Activated CD4-positive, alpha-beta T cell treated with anti-CD3 and anti-CD28 coated beads, Interleukin-10, Interleukin-2, amounts not matched to agents 100 ng/mL and 50 ng/mL, durations not matched to agents 16 hours and 8 hours (primary cell): ENCODE measurements around the gene BMPR1A.
A peak's percentile ranks its signal among the peaks of the same experiment; 100 is the strongest.

ENCODE experiments used
- DNase-seq: peaks from one replicate; pipeline ENCODE4 v3.0.0-alpha.2; 2020

The BMPR1A gene

DNA sequence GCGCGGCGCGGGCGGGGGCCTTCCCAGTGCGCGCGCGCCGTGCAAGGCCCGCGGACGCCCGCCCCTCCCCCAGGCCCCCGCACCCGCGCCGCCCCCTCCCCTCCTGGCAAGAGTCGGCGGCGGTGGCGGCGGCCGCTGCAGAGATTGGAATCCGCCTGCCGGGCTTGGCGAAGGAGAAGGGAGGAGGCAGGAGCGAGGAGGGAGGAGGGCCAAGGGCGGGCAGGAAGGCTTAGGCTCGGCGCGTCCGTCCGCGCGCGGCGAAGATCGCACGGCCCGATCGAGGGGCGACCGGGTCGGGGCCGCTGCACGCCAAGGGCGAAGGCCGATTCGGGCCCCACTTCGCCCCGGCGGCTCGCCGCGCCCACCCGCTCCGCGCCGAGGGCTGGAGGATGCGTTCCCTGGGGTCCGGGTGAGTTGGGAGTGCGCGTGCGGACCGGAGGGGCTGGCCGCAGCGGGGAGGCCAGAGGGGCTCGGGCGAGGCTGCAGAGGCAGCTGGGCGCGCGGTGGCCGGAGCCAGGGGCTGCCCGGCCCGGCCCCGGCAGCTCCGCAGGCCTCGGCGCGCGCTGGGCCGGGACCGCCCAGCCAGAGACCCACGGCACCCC, at the start of gene BMPR1A:
BMPR1A (plus strand) TSS at position 109 of the 602 bp plus-strand sequence. CDS start 119,400 bp downstream, outside the sequence.
- no peak for DNase-seq

DNA sequence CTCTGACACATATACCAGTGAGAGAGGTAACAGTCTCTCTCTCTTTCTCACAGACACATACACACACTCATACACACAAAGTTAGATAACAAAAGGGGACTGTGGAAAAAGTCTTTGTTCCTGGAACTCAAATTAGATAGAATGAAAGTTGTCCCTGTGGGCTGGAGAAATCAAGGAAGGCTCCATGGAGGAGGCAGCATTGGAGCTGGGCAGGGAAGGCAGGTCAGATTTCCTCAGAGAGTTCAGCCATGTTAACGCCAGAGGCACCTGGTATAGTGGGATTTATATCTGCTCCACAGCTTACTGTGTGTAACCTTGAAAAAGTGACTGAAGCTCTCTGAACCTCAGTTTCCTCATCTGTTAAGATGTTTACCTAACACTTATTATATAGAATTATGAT, 49.4 kb upstream of the BMPR1A start:
- no peak for DNase-seq

DNA sequence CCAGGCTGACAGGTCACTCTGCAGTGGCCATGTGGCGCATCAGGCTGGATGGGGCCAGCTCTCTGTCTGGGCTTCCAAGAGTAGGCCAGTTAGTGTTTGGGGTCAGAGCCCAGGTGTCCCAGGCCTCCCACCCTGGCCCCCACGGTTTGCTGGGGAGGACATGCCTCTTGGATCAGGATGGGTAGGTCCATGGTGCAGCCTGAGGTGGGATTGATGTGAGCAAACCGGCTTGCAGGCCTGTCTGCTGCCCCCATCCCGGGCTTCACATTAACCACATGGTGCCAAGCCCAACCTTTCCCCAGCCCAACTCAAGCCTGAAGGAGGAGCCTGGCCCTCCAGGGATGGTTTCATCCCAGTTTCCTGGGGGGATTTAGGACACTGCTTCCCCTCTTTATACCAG, 48.9 kb upstream of the BMPR1A start:
- DNase-seq: no peak

DNA sequence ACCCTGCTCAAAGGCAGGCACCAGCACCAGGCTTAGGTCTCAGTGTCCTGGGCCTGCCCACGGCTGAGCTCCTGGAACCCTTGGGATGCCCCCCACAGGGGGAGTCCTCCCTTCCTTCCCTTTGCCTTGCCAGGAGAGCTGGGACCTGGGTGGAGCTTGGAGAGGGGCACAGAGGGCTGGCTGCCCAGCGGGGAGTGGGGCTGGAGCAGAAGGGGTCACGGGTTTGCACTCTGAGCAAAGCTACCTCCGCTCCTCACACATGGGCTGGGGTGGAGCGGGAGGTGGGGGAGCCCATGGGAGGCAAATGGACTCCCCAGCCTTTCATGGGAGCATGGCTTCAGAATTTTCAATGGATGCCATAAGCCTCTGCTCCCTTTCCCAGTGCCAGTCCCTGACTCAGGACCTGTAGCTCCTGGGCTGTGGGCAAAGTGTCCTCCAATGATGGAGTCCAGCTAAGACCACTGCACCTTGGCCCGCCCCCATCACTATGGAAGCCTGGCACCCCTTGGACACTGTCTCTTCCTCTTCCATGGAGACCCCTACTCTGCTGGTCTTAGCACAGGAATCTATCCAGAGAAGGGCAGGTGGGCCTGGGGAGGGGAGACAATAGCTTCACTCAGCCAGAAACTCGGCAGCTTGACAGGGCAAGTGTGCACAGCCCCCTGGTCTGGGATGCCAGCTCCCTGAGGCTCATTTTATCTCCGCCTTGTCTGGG, 48.2 kb upstream of the BMPR1A start:
- DNase-seq: no peak

DNA sequence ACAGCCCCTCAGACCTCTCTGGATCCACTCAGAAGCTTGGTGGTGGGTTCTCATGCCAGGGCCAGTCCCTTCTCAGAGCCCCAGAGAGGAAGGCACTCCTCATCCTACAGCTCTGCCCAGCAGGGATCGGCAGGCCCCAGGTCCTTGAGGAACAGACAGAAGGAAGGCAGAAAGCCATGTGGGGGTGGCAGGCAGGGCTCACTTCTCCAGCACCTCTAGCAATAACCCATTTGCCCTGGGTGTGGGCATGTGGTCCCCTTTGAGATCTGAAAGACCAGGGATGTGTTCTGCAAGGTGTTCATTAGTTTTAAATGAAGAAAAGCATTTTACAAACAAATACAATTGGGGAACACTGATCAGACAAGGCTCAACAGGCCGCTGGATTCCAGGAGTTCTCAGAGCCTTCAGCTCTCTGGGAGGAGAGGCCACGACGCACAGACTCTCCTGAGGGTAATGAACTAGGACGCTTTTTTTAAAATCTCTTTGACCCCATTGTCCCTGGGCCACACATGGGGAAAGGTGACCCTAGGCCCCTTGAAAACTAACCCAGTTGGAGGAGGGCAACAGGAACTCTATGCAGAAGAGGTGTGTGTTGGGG, 47.5 kb upstream of the BMPR1A start:
- DNase-seq: no peak

DNA sequence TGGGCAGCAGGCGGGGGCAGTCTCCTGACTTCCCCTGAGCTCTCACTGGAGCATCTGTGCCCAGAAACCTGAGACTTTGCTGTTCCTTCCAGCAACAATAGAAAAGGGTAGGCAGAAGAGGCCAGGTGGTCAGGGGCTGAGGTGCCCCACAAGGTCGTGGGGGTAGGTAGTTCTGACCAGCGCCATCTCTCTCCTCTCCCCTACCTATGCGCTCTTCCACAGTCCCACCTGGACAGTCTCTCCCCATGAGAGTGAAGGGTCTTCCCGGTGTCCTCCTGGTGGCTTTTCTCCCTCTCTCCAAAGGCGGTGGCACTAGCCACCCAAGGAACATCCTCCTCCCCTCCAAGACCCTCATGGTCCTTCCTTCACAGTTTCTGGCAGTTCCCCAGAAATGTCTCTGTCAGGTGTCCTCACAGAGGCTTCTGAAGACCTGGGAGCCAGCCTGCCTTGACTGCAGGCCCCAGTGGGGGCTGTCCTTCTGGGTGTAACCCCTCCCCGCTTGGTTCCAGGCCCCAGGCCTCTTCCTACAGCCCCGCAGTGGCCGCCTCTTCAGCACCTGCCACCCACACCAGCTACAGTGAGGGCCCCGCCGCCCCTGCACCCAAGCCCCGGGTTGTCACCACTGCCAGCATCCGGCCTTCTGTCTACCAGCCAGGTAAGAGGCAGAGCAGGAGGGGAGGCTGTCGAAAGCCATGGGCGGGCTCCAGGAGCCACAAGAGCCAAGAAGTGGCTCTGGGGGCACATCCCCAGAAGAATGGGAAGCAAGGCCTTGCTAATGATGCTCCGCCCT, 46.8 kb upstream of the BMPR1A start:
- no peak for DNase-seq

DNA sequence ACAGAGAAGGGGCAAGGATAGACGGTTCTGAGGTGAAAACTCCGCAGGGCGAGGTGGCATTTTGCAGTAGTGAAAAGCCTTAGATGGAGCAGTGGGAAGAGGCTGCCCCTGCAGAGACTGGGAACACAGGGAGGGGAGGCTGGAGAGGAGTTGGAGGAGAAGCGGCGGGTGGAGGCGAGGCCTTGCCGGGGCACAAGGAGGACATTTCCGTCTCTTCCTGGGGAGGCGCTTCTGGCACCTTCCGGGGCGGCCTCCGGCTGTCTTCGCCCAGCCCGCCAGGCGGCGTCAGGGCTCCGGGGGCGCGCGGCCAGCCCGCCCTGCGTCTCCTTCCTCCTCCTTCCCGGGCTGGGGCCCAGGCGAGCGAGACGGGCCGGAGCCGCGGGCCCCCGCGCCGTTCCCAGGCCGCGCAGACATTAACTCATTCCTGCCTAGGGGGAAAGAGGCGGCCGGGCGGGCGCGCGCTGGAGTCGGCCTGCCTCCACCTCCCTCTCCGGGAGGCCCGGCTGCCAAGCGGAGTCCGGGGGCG, 45.4 kb upstream of the BMPR1A start:
- peak; percentile 92 for DNase-seq

DNA sequence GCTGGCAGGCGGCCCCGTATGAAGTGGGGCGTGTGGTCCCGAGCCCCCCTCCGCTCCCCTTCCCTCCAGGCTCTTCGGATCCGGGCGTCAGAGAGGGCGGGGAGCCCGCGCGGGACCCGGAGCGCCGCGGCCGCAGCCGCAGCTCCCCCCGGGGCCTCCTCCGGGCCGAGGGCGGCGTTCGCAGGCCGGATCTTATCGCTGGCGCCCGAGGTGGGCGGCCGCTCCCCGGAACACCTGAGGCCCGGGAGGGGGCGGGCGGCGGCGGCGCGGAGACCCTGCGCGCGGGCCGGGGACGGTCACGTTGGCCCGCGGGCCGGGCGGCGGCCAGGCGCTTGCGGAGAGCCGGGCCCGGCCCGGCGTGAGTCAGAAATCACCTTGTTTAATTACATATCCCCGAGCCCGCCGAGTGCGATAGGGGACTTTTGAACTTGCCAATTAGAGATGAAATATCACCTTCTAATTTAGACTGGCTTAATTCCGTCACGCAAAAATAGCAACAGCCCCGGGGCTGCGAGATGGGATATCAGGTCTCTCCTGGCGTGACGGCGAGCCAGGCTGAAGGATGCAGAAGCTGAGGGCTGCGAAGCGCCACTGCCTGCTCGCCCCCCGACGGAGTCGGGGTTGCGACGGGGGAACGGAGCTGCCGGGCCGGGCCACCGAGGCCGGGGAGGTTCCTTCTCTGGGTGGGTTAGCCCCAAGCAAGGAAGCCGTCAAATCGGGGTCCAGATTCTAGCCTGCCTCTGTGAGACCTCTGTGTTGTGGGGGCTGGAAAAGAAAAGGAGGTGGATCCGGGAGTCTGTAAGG, 44.7 kb upstream of the BMPR1A start:
- DNase-seq: peak; percentile 50

DNA sequence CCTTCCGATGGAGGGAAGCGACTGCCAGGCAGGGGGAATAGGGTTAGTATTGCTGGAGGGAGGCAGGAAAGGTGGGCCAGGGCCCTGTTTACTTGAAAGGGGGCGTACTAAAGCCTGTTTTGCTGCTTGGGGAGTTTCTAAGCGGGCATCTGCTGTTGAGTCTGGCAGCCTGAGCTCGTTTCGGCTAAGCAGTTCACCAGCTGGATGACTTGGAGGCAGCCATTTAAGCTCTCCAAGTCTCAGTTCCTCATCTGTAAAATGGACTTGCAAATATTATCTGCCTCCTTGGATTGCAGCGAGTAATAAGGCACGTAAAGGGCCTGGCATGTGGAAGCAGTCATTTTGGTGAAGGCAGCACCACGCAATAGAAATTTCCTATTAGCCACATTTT, 44.1 kb upstream of the BMPR1A start:
- no peak for DNase-seq

DNA sequence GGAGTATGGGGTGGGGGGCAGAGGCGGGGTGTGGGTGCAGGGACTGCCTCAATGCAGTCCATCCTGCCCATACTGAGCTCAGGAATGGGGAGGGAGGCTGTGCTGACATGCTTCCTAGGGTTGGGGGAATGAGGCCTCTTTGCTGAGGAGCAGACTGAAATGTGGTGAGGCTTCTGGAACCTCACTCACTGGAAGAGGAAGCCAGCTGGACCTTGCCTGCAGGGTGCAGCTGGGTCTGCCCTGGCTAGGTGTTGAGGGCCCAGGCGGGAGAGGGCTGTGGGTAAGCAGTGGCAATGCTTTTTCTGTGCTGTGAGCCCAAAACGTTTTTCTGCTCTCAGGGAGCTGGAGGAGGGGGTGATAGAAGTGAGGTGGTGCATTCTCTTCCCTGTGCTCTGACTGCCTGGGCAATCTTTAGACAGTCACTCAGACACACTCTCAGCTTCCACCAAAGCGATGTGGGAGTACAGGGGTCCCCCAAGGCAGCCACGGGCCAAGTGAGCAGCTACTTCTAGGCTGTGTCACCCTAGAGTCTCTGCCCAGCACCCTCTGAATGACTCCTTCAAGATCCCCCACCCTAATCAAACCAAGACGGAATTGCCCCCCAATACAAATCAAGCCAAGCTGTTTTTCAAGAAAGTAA, 41.1 kb upstream of the BMPR1A start:
- DNase-seq: no peak

DNA sequence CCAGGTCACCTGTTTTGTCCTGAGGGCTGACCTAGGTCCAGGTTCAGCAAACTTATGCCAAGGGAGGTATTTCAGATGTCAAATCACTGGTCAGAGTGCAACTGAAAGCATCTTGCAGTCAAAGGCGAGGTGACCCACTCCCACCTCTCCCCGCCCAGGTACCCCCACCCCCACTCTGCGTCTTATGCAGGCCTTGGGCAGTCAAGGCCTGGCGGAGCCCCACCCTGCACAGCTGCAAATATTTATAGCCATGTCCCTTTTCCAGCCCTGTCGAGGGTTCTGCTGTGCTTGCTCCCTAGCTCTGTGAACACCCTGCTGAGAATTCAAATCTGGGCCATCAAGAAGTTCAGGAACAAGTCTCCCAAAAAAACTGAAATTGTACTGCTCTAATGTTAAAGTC, 40.6 kb upstream of the BMPR1A start:
- no peak for DNase-seq

DNA sequence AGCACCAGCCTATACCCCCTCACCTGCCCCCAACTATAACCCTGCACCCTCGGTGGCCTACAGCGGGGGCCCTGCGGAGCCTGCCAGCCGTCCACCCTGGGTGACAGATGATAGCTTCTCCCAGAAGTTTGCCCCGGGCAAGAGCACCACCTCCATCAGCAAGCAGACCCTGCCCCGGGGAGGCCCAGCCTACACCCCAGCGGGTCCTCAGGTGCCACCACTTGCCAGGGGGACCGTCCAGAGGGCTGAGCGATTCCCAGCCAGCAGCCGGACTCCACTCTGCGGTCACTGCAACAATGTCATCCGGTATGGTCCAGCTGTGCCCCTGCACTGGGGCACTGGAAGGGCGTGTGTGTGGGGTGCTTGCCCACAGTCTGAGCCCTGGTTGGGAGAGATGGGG, 40.0 kb upstream of the BMPR1A start:
- DNase-seq: no peak

DNA sequence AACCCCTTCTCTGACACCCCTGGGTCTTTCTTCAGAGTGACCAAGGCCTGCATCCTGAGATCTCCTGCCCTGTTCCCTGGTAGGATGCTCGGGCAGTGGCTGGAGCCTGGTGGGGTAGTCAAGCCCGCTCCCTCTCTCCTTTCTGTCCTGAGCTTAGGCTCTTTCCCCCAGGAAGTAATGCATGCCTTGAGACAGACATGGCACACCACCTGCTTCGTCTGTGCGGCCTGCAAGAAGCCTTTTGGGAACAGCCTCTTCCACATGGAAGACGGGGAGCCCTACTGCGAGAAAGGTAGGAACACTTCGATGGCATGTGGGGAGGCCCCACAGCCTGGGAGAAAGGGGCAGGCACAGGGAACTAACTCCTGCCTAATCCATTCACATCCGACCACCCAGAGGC, 37.9 kb upstream of the BMPR1A start:
- no peak for DNase-seq

DNA sequence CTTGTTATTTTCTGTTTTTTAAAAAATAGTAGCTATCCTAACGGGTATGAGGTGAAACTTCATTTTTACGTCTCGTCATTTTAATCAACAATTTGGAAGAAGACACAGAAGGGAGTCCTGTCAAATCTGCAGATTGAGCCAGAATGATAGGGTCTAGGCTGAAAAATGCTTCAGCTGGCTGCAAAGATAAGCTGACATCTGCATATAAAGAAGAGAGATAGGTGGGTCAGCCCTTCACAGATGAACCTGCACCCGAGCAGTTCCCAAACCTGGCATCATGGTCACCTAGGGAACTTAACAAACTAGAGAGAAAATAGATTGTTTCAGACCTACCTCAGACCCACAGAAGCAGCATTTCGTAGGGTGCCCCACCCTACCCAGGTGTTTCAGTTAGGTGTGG, 35.2 kb upstream of the BMPR1A start:
- no peak for DNase-seq

DNA sequence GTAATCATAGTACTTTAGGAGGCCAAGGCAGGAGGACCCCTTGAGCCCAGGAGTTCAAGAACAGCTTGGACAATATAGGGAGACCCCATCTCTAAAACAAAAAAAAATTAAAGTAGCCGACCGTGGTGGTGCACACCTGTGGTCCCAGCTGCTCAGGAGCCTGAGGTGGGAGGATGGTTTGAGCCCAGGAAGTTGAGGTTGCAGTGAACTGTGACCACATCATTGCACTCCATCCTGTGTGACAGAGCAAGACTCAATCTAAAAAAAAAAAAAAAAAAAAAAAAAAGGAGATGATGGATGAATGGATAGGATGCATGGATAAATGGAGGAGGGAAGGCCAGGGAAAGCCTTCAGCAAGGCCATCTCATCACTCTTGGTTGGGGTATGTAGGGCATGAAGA, 33.4 kb upstream of the BMPR1A start:
- peak; percentile 20 for DNase-seq

DNA sequence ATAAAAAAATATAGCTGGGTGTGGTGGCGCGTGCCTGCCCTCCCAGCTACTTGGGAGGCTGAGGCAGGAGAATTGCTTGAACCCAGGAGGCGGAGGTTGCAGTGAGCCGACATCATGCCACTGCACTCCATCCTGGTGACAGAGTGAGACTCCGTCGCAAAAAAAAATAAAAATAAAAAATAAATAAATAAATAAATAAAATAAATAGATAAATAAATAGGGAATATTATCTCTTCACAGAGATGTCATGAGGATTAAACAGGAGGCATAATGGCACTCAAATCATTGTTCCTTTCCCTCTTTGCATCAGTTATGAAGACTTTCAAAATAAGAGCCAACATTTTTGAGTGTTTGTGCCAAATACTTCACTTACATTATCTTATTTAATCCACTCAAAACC, 32.0 kb upstream of the BMPR1A start:
- DNase-seq: no peak

DNA sequence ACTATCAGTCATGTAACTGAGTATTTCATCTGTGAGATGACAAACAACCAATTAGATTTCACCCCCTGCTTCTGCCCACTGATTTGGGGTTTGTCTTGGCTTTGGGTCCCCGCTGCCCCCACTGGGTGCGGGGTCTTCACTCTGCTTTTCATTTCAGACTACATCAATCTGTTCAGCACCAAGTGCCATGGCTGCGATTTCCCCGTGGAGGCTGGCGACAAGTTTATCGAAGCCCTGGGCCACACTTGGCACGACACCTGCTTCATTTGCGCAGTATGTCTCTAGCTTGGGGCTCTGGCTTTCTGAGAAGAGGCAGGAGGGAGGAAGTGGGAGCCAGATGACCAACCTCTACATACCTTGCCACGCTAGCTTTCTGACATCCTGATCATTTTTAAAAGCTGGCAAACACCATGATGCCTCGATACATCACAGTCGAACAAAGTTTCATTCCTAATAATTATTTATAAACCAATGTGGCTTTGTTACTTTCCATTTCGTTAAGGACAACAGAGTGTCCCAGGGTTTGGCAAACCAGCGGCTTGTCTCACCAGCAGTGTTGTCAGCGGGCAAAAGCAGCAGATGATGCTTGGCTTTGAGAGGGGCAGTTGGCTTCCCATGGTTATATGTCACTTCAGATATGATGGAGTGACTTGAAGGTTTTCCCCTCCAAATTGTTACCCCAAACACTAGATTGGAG, 30.3 kb upstream of the BMPR1A start:
- no peak for DNase-seq

DNA sequence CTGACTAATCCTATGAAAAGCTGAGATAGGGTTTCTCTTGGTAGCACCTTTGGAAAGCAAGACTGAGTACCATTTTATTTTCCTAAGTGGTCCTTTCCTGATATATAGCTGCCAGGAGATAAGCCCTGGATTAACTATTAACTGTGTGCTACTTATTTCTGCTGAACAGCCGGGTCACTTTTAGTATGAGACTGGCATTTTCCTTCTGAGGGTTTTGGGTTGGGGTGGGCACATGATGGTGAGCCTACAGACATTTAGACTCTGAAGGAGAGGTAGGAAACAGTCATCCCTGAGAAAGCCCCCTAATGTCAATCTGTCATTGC, 29.8 kb upstream of the BMPR1A start:
- DNase-seq: no peak

DNA sequence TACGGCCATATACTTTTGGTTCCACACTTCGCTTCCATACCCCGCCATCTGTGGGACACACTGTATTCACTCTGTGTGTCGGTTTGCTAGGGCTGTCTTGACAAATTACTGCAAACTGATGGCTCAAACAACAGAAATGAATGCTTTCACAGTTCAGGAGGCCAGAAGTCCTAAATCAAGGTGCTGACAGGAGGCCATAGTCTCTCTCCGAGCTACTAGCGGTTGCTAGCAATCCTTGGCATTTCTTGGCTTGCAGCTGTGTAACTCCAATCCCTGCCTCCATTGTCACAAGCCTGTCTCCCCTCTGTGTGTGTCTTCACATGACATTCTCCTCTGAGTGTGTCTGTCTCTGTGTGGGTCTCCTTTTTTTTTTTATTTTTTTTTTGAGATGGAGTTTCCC, 28.9 kb upstream of the BMPR1A start:
- no peak for DNase-seq

DNA sequence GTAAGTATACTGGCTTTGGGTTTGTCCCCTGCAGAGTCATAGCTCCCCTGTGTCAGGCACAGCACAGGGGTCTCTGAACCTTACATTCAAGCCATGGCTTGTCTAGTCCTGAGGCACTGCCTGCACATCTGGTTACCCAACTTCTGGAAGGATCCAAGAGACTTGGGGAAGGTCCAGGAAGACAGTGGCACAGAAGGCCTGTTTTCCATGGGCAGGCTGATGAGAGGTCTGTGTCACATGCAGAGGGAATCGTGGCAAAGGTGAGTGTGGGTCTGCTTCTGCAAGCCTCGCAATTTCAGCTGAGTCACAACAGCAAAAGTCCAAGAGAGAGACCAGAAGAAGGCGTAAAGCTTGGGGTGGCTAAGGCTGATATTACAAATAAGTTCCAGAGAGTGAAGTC, 28.4 kb upstream of the BMPR1A start:
- DNase-seq: no peak

DNA sequence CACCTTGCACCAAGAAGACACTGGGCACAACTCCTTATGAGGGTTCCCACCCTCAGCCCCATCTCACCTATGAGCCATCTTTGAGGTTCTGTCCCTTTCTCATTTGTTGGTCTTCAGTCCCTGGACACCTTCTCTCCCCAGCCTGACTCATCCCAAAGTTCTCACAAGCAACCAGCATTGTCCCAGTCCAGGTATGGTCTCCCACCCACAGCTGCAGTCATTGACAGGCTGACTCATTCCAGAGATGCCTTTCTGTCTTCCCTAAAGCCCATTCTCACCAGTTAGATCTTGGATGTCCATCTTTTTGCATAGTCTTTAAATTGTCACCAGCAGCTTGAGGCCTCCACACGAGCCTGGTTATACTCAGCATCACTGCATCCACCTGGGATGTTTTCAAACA, 26.7 kb upstream of the BMPR1A start:
- DNase-seq: no peak

DNA sequence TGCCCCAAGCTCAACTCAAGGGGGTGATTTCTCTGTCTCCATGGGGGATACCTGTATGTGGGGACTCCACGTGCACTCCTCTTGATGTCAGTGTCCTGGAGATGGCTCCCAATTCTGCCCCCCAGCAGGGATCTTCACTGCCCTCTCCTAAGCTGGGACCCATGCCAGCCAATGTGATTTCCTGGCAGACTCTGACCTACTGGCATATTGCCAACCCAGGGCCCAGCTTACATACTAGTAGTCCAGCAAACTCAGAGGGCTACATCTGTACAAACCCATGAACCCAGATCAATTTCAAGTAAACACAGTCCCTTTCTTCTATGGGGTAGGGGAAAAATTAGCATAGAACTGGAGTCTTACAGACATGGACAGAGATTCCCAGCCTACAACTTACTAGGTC, 26.2 kb upstream of the BMPR1A start:
- no peak for DNase-seq
